Stomach (tissue), 9 donors: ENCODE measurements around the gene ATP5MK. TPM values are rescaled to one million over a fixed set of nuclear protein-coding genes. Genes with fewer than 3 reads are reported as not detected.
"Not testable (repeated sequence)": the region's sequence is repeated elsewhere in the genome, so short reads cannot be mapped to it uniquely, and the experiment has no call there.

ENCODE experiments used
- DNase-seq, 2 donors: peaks; one replicate each; pipeline versions ENCODE4 v3.0.0 to v3.0.0-alpha.2; 2013 to 2019
- H3K27ac ChIP-seq, 5 donors: fragments of 200-600 bp in 4 of 5; sonication (generic) in 4 of 5; one replicate each; pipeline ENCODE4 v1.5.1; 2013 to 2019; ENCODE audit warnings: mild to moderate bottlenecking in 1 of 5, moderate library complexity in 1 of 5
- H3K27me3 ChIP-seq, 3 donors: fragments of 200-600 bp; sonication (generic); one replicate each; pipeline ENCODE4 v1.5.1; 2017 to 2019; ENCODE audit warnings: mixed run types in 1 of 3
- H3K36me3 ChIP-seq, 4 donors: fragments of 200-600 bp; sonication (generic); 1 replicate in 3 of 4; 2 replicates in 1 of 4; pipeline ENCODE4 v1.5.1; 2016 to 2019
- H3K4me1 ChIP-seq, 4 donors: fragments of 200-600 bp; sonication (generic); one replicate each; pipeline ENCODE4 v1.5.1; 2016 to 2019
- H3K4me3 ChIP-seq, 4 donors: fragments of 200-600 bp; sonication (generic) in 3 of 4; one replicate each; pipeline ENCODE4 v1.5.1; 2016 to 2019; ENCODE audit warnings: mild to moderate bottlenecking in 1 of 4
- H3K9me3 ChIP-seq, 4 donors: fragments of 200-600 bp; sonication (generic); one replicate each; pipeline ENCODE4 v1.5.1; 2016 to 2019
- EP300 ChIP-seq: sonication (generic); formaldehyde crosslinking; IDR thresholded peaks from one replicate; pipeline ENCODE4 v1.6.1; 2017; ENCODE audit warnings: antibody characterized with exemption
- POLR2A ChIP-seq, 4 donors: fragments of 450-650 bp; IDR thresholded peaks; one replicate each; pipeline ENCODE4 v1.6.1; 2016; ENCODE audit warnings: antibody characterized with exemption in 4 of 4, control low read depth in 2 of 4, mild to moderate bottlenecking in 1 of 4, moderate library complexity in 1 of 4
- POLR2AphosphoS5 ChIP-seq, 3 donors: sonication (generic); formaldehyde crosslinking; IDR thresholded peaks; one replicate each; pipeline ENCODE4 v1.6.1; 2016; ENCODE audit warnings: antibody characterized with exemption in 3 of 3
- WGBS, 5 donors: extraction: QIAGEN DNeasy Blood & Tissue Kit in 3 of 5; methylation state at CpG; one replicate each; pipeline versions ENCODE4 v1.1.5 to v1.1.7; 2013 to 2018; 5-methylcytosine and 5-hydroxymethylcytosine counted together
- intact Hi-C: fragments of 100-400 bp; cut with DNase I; formaldehyde crosslinking; loops from one replicate; pipeline ENCODE4 v1.15.1; 2023; ENCODE audit warnings: low total_unique reads
- polyA plus RNA-seq, 3 donors: library from polyadenylated mRNA; stranded (reverse); fragments of 200-250 nt; gene quantifications; one replicate each; pipeline ENCODE4 v1.2.3, GENCODE V29; 2013
- total RNA-seq, 5 donors: library from RNA; depleted of rRNA; stranded (reverse); fragments of >200 nt; gene quantifications; one replicate each; pipeline versions ENCODE4 v1.1.0 to v1.2.3, GENCODE V29; 2014 to 2016
- TF ChIP-seq, protein P1 (sequence below), 7 experiments: fragments of 450-650 bp in 4 of 7; fragments of 200-600 bp in 3 of 7; sonication (generic) in 3 of 7; IDR thresholded peaks; one replicate each; pipeline ENCODE4 v1.5.1; 2016 to 2019; ENCODE audit warnings: antibody characterized with exemption in 7 of 7, control low read depth in 2 of 7, mild to moderate bottlenecking in 1 of 7
- donor health status: healthy with polysubstance abuse.
- donor health status: Bipolar disorder and iron deficiency.
- donor health status: healthy.

ATP5MK gene
- total and polyA plus RNA-seq, 8 donors: 26.4 to 1,448 (median 374) TPM

DNA sequence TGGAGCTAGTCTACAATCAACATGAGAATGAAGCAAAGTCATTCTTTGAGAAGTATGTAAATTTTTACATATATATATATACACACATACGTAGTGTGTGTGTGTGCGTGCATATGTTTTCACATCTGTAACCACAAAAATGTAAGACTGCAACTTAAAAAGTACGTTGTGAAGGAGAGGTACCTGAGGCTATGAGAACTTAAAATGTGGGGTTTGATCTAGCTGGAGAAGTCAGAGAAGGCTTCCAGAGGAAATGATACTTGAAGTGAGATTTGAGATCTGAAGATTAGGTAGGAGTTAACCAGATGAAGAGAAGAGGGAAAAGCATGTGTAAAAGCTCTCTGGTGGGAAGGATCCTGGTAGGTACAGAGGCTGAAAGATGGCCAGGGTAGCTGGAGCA, 22.7 kb downstream of the ATP5MK start:
- no peak overlapping the region for H3K27ac ChIP-seq
- DNase-seq: no peak
- WGBS, 5 donors: 86 to 91% (median 89%) methylated on average over 3 of the region's 3 CpGs
- H3K4me3 ChIP-seq: no peak overlapping the region
- H3K9me3 ChIP-seq: no peaks in the 10 kb centered on the region
- TF ChIP-seq, protein P1, sequence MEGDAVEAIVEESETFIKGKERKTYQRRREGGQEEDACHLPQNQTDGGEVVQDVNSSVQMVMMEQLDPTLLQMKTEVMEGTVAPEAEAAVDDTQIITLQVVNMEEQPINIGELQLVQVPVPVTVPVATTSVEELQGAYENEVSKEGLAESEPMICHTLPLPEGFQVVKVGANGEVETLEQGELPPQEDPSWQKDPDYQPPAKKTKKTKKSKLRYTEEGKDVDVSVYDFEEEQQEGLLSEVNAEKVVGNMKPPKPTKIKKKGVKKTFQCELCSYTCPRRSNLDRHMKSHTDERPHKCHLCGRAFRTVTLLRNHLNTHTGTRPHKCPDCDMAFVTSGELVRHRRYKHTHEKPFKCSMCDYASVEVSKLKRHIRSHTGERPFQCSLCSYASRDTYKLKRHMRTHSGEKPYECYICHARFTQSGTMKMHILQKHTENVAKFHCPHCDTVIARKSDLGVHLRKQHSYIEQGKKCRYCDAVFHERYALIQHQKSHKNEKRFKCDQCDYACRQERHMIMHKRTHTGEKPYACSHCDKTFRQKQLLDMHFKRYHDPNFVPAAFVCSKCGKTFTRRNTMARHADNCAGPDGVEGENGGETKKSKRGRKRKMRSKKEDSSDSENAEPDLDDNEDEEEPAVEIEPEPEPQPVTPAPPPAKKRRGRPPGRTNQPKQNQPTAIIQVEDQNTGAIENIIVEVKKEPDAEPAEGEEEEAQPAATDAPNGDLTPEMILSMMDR (IDR thresholded peaks at IDR 0.05): no peak
- TF ChIP-seq POLR2AphosphoS5 (IDR thresholded peaks at IDR 0.05) (no peak), EP300 (no peak), POLR2A (IDR thresholded peaks at IDR 0.05) (no peak)
- H3K27me3 ChIP-seq: no peaks in the 10 kb centered on the region
- peaks cover 20 to 56% (median 49%) of the 10 kb centered on the region in 4 donors for H3K36me3 ChIP-seq
- intact Hi-C loops: no loop called here
- peaks cover 9 to 24% (median 18%) of the 10 kb centered on the region in 4 donors for H3K4me1 ChIP-seq

- Histone ChIP-seq H3K4me1 (peaks cover 9 to 27% (median 18%) of the 10 kb centered on the region in 4 donors), H3K4me3 (peak within 1 kb of the TSS; percentile 86 to 100 (median 99)), H3K27ac (peak within 1 kb of the TSS; percentile 88 to 92 (median 91)), H3K9me3 (no peaks in the 10 kb centered on the region), H3K27me3 (no peaks in the 10 kb centered on the region), H3K36me3 (peaks cover 0 to 1% (median under 1%) of the 10 kb centered on the region in 4 donors)
- peak in 2 of 4 donors; percentile 60 to 68 for TF ChIP-seq POLR2A (IDR thresholded peaks at IDR 0.05)
- TF ChIP-seq, protein P1 (IDR thresholded peaks at IDR 0.05): no peak
- no peak for TF ChIP-seq EP300
- TF ChIP-seq POLR2AphosphoS5 (IDR thresholded peaks at IDR 0.05): peak; percentile 94 to 99 (median 96)
- DNase-seq: peak; percentile 91 to 98
- 0 to 1% (median 1%) methylated on average over 35 to 81 of the region's 81 CpGs for WGBS, 5 donors
- intact Hi-C loops: no loop called here
Measured at GRCh38 chr10:103367782-103368518, 28.3 kb downstream of the ATP5MK start, which contains the start of gene TAF5. Gene TAF5 (plus strand): TSS chr10:103367976. CDS start chr10:103367990, 14 bp downstream.

GRCh38 chr10:103367379-103367781, 28.9 kb downstream of the ATP5MK start:
- H3K27me3 ChIP-seq: no peaks in the 10 kb centered on the region
- H3K4me1 ChIP-seq: peaks cover 9 to 27% (median 18%) of the 10 kb centered on the region in 4 donors
- no peak for DNase-seq
- no peaks in the 10 kb centered on the region for H3K36me3 ChIP-seq
- H3K4me3 ChIP-seq: peak overlapping the region; percentile 86 to 100 (median 99)
- TF ChIP-seq EP300: no peak
- no peak for TF ChIP-seq POLR2AphosphoS5 (IDR thresholded peaks at IDR 0.05)
- H3K9me3 ChIP-seq: no peaks in the 10 kb centered on the region
- H3K27ac ChIP-seq: peak overlapping the region; percentile 88 to 92 (median 91)
- intact Hi-C loops: no loop called here
- 34 to 46% (median 44%) methylated on average over 10 of the region's 10 CpGs for WGBS, 5 donors

DNA sequence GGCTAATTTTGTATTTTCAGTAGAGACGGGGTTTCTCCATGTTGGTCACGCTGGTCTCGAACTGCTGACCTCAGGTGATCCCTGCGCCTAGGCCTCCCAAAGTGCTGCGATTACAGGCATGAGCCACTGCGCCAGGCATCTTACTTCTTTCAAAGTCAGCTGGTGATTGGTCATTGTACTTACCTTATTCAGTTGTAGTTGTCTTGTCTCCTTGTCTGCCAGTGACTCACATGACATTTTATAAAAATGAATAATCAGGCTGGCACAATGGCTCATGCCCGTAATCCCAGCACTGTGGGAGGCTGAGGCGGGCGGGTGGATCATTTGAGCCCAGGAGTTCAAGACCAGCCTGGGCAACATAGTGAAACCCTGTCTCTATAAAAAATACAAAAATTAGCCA, 35.5 kb downstream of the ATP5MK start:
- H3K4me1 ChIP-seq, intact Hi-C loops, DNase-seq, H3K9me3 ChIP-seq, H3K27ac ChIP-seq, H3K27me3 ChIP-seq, H3K36me3 ChIP-seq, H3K4me3 ChIP-seq: not testable (repeated sequence)
- 86 to 89% (median 87%) methylated on average over 9 of the region's 9 CpGs for WGBS, 5 donors

GRCh38 chr10:103359493-103359892, 36.8 kb downstream of the ATP5MK start:
- H3K36me3 ChIP-seq, H3K27ac ChIP-seq, intact Hi-C loops, H3K27me3 ChIP-seq, H3K4me3 ChIP-seq, H3K4me1 ChIP-seq, DNase-seq, H3K9me3 ChIP-seq: not testable (repeated sequence)
- 89 to 98% (median 94%) methylated on average over 4 of the region's 4 CpGs for WGBS, 5 donors
